ENCODE measurements around the gene MCIDAS. TPM values are rescaled to one million over a fixed set of nuclear protein-coding genes. Genes with fewer than 3 reads are reported as not detected.

Gene MCIDAS
- total RNA-seq (2014; rRNA removed; shearing (Covaris generic)): 0.59 TPM in 1 of 2 replicates, not detected in the other

- DNase-seq (ENCODE audit: low read depth): peak; percentile 61
Measured at GRCh38 chr5:55226934-55227663, at the start of gene MCIDAS. TSS of gene MCIDAS (minus strand) at chr5:55227315. CDS start at chr5:55227138, 177 bp downstream.

- peak; percentile 83 for DNase-seq (ENCODE audit: low read depth)
Measured at GRCh38 chr5:55276771-55277170, 49.7 kb upstream of the MCIDAS start.

- no peak for DNase-seq (ENCODE audit: low read depth)
Measured at GRCh38 chr5:55258339-55258738, 31.2 kb upstream of the MCIDAS start.

- DNase-seq (ENCODE audit: low read depth): no peak
Measured at GRCh38 chr5:55254802-55255201, 27.7 kb upstream of the MCIDAS start.

- no peak for DNase-seq (ENCODE audit: low read depth)
Measured at GRCh38 chr5:55250064-55250463, 22.9 kb upstream of the MCIDAS start.

- DNase-seq (ENCODE audit: low read depth): no peak
Measured at GRCh38 chr5:55241746-55242145, 14.6 kb upstream of the MCIDAS start.

GRCh38 chr5:55236800-55237199 is 9.7 kb upstream of the MCIDAS start:
- no peak for DNase-seq (ENCODE audit: low read depth)

GRCh38 chr5:55234121-55234700 is 7.1 kb upstream of the MCIDAS start:
- DNase-seq (ENCODE audit: low read depth): peak; percentile 70

GRCh38 chr5:55232985-55233928 is 6.1 kb upstream of the MCIDAS start, which contains the start of gene CCNO:
TSS of gene CCNO (minus strand) at chr5:55233608. CDS start at chr5:55233523, 85 bp downstream.
- DNase-seq (ENCODE audit: low read depth): peak; percentile 90

GRCh38 chr5:55232271-55232984 is 5.3 kb upstream of the MCIDAS start:
- DNase-seq (ENCODE audit: low read depth): peak; percentile 61

- DNase-seq (ENCODE audit: low read depth): no peak
Measured at GRCh38 chr5:55231919-55232270, 4.8 kb upstream of the MCIDAS start.

GRCh38 chr5:55231029-55231918 is 4.2 kb upstream of the MCIDAS start:
- no peak for DNase-seq (ENCODE audit: low read depth)

- no peak for DNase-seq (ENCODE audit: low read depth)
Measured at GRCh38 chr5:55230086-55230629, 3.0 kb upstream of the MCIDAS start.

GRCh38 chr5:55227664-55228430 is 732 bp upstream of the MCIDAS start:
- no peak for DNase-seq (ENCODE audit: low read depth)

- DNase-seq (ENCODE audit: low read depth): peak; percentile 25
Measured at GRCh38 chr5:55226027-55226933, 835 bp downstream of the MCIDAS start.

- no peak for DNase-seq (ENCODE audit: low read depth)
Measured at GRCh38 chr5:55225346-55225745, 1.8 kb downstream of the MCIDAS start.

- DNase-seq (ENCODE audit: low read depth): no peak
Measured at GRCh38 chr5:55223812-55224240, 3.3 kb downstream of the MCIDAS start.

All from M059J (cell line).